ENCODE measurements around the gene PSRC1.

DNA sequence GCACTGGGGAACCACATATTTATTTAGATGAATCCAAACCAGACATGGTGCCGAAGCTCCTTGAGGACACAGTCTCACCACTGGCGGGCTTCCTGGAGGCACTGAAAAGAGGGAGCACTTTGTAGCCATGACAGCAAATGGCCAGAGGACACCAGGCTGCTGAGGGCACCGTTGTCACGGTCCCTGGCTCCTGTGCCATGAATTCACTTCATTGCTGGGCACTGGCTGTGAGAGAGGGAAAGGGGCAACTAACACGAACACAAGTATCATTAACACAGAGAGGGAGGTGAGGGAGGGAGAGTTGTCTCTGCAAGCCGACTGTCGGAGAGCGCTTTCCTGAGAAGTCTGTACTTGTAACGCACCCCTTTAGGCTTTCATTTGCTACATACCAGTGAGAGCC lies 9.4 kb upstream of the PSRC1 start:
- TF ChIP-seq, protein P1, sequence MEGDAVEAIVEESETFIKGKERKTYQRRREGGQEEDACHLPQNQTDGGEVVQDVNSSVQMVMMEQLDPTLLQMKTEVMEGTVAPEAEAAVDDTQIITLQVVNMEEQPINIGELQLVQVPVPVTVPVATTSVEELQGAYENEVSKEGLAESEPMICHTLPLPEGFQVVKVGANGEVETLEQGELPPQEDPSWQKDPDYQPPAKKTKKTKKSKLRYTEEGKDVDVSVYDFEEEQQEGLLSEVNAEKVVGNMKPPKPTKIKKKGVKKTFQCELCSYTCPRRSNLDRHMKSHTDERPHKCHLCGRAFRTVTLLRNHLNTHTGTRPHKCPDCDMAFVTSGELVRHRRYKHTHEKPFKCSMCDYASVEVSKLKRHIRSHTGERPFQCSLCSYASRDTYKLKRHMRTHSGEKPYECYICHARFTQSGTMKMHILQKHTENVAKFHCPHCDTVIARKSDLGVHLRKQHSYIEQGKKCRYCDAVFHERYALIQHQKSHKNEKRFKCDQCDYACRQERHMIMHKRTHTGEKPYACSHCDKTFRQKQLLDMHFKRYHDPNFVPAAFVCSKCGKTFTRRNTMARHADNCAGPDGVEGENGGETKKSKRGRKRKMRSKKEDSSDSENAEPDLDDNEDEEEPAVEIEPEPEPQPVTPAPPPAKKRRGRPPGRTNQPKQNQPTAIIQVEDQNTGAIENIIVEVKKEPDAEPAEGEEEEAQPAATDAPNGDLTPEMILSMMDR (IDR thresholded peaks at IDR 0.05; ENCODE audit: low read length) = no peak
- TF ChIP-seq EZH2 (IDR thresholded peaks at IDR 0.05; ENCODE audit: borderline replicate concordance, low read length) = no peak
